ENCODE data around the gene ADIPOR2. TPM values are rescaled to one million over a fixed set of nuclear protein-coding genes. Genes with fewer than 3 reads are reported as not detected.
"Not testable (repeated sequence)": the region's sequence is repeated elsewhere in the genome, so short reads cannot be mapped to it uniquely, and the experiment has no call there.

ADIPOR2 gene
- total and polyA plus RNA-seq, 2 of the 4 experiments (the other 2 are of a cell fraction): 20.0 to 24.9 TPM

DNA sequence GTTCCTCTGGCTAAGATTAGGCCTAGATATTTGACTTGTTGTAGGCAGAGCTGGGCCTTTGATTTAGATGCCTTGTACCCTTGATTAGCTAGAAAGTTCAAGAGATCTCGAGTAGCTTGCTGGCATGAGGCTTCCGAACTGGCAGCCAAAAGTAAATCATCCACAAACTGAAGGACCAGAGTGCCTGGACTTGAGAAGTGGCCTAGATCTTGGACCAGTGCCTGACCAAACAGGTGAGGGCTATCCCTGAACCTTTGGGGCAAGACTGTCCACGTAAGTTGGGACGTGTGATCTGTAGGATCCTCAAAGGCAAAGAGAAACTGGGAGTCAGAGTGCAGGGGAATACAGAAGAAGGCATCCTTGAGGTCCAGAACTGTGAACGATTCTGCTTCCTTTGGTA, 22.0 kb downstream of the ADIPOR2 start:
- H2AK5ac ChIP-seq (ENCODE audit: low read depth, low read length); H3K27ac ChIP-seq (ENCODE audit: insufficient read depth, low read length); intact Hi-C loops (cut with micrococcal nuclease); ATAC-seq (ENCODE audit: low read depth); H2BK5ac ChIP-seq (ENCODE audit: low read depth, low read length, poor library complexity, severe bottlenecking); H2AK9ac ChIP-seq (replicated peaks; ENCODE audit: low read depth, low read length, poor library complexity); H3K56ac ChIP-seq (ENCODE audit: extremely low read depth, insufficient read depth, low read length); H3K27me3 ChIP-seq (ENCODE audit: control insufficient read depth, insufficient read depth, low read length); DNase-seq; BruUV-seq (replicated peaks); H2BK120ac ChIP-seq (ENCODE audit: low read depth, low read length); H3K18ac ChIP-seq (ENCODE audit: low read depth, low read length); H4K5ac ChIP-seq (ENCODE audit: low read depth, low read length); H3K36me3 ChIP-seq (ENCODE audit: control insufficient read depth, insufficient read depth, low read length); H4K91ac ChIP-seq (ENCODE audit: insufficient read depth, low read depth, low read length); H3K23ac ChIP-seq (ENCODE audit: low read depth, low read length); H3K4me2 ChIP-seq (ENCODE audit: low read depth, low read length); H3K14ac ChIP-seq (replicated peaks; ENCODE audit: low read depth, low read length); H3K4me1 ChIP-seq (ENCODE audit: control insufficient read depth, insufficient read depth, low read length); dilution Hi-C loops (cut with HindIII; ENCODE audit: low sequenced_read_pairs, unreplicated experiment); H2BK20ac ChIP-seq (ENCODE audit: low read depth, low read length); H3K4ac ChIP-seq (ENCODE audit: low read depth, low read length); CTCF ChIA-PET; H2AFZ ChIP-seq (replicated peaks; ENCODE audit: low read length, poor library complexity); H3K9me1 ChIP-seq (ENCODE audit: insufficient read depth, low read length); H3K9ac ChIP-seq (ENCODE audit: low read depth, low read length); H2BK15ac ChIP-seq (ENCODE audit: low read depth, low read length); H3K4me3 ChIP-seq (ENCODE audit: insufficient read depth, low read depth, low read length); in situ Hi-C loops (cut with MboI; ENCODE audit: low sequenced_read_pairs); H3K9me3 ChIP-seq (ENCODE audit: control insufficient read depth, insufficient read depth, low read length); POLR2A ChIA-PET (ENCODE audit: unreplicated experiment); H4K8ac ChIP-seq (ENCODE audit: low read depth in 2 of 2, low read length in 2 of 2): not testable (repeated sequence)
- Histone ChIP-seq H3K79me1 (ENCODE audit: low read depth in 1 of 2, low read length in 2 of 2) (peaks cover 28 to 61% of the 10 kb centered on the region in 2 experiments), H4K20me1 (ENCODE audit: insufficient read depth, low read length) (peaks cover 29% of the 10 kb centered on the region)
- WGBS, 2 experiments (ENCODE audit: extremely low coverage in 2 of 2, insufficient read length in 1 of 2): no CpG with 5 or more reads among the region's 5 CpGs

- H3K4me2 ChIP-seq (ENCODE audit: low read depth, low read length); H2AK9ac ChIP-seq (replicated peaks; ENCODE audit: low read depth, low read length, poor library complexity); H2BK120ac ChIP-seq (ENCODE audit: low read depth, low read length); H3K36me3 ChIP-seq (ENCODE audit: control insufficient read depth, insufficient read depth, low read length); H3K9ac ChIP-seq (ENCODE audit: low read depth, low read length); dilution Hi-C loops (cut with HindIII; ENCODE audit: low sequenced_read_pairs, unreplicated experiment); H2AK5ac ChIP-seq (ENCODE audit: low read depth, low read length); H2BK15ac ChIP-seq (ENCODE audit: low read depth, low read length); H3K18ac ChIP-seq (ENCODE audit: low read depth, low read length); H3K4me3 ChIP-seq (ENCODE audit: insufficient read depth, low read depth, low read length); H4K8ac ChIP-seq (ENCODE audit: low read depth in 2 of 2, low read length in 2 of 2); H3K9me1 ChIP-seq (ENCODE audit: insufficient read depth, low read length); H3K9me3 ChIP-seq (ENCODE audit: control insufficient read depth, insufficient read depth, low read length); H2BK20ac ChIP-seq (ENCODE audit: low read depth, low read length); H2BK5ac ChIP-seq (ENCODE audit: low read depth, low read length, poor library complexity, severe bottlenecking); H3K23ac ChIP-seq (ENCODE audit: low read depth, low read length); H2AFZ ChIP-seq (replicated peaks; ENCODE audit: low read length, poor library complexity); in situ Hi-C loops (cut with MboI; ENCODE audit: low sequenced_read_pairs); H3K4ac ChIP-seq (ENCODE audit: low read depth, low read length); H3K27ac ChIP-seq (ENCODE audit: insufficient read depth, low read length); H3K4me1 ChIP-seq (ENCODE audit: control insufficient read depth, insufficient read depth, low read length); H4K91ac ChIP-seq (ENCODE audit: insufficient read depth, low read depth, low read length); H3K14ac ChIP-seq (replicated peaks; ENCODE audit: low read depth, low read length); CTCF ChIA-PET; H4K5ac ChIP-seq (ENCODE audit: low read depth, low read length); ATAC-seq (ENCODE audit: low read depth); intact Hi-C loops (cut with micrococcal nuclease); POLR2A ChIA-PET (ENCODE audit: unreplicated experiment); DNase-seq; BruUV-seq (replicated peaks); H3K27me3 ChIP-seq (ENCODE audit: control insufficient read depth, insufficient read depth, low read length); H3K56ac ChIP-seq (ENCODE audit: extremely low read depth, insufficient read depth, low read length): not testable (repeated sequence)
- H4K20me1 ChIP-seq (ENCODE audit: insufficient read depth, low read length): peaks cover 29% of the 10 kb centered on the region
- H3K79me1 ChIP-seq (ENCODE audit: low read depth in 1 of 2, low read length in 2 of 2): peaks cover 25 to 54% of the 10 kb centered on the region in 2 experiments
- WGBS, 2 experiments (ENCODE audit: extremely low coverage in 2 of 2, insufficient read length in 1 of 2): 93% methylated on average over 9 of the region's 14 CpGs; no CpG with 5 or more reads in 1 of the 2 experiments
Observed at GRCh38 chr12:1713783-1714348, 23.0 kb downstream of the ADIPOR2 start.
